Adrenal gland (tissue), 12 donors: ENCODE measurements around the gene MVD. TPM values are rescaled to one million over a fixed set of nuclear protein-coding genes. Genes with fewer than 3 reads are reported as not detected.

Experiments
- DNase-seq, 7 donors: peaks; one replicate each; pipeline ENCODE4 v3.0.0-alpha.2; 2019 to 2020
- H3K27ac ChIP-seq, 5 donors: fragments of 200-600 bp; sonication (generic) in 4 of 5; 1 replicate in 3 of 5; 2 replicates in 2 of 5; pipeline versions ENCODE4 v1.5.1 to v1.8.0; 2016 to 2020; ENCODE audit warnings: mild to moderate bottlenecking in 1 of 5
- H3K27me3 ChIP-seq: fragments of 200-600 bp; 2 replicates; pipeline ENCODE4 v1.8.0; 2021
- H3K36me3 ChIP-seq, 2 donors: fragments of 200-600 bp; replicated peaks in 1 of 2; 1 replicate in 1 of 2; 2 replicates in 1 of 2; pipeline versions ENCODE4 v1.5.1 to v1.8.0; 2018 to 2022
- H3K4me1 ChIP-seq, 2 donors: fragments of 200-600 bp; replicated peaks in 1 of 2; 1 replicate in 1 of 2; 2 replicates in 1 of 2; pipeline versions ENCODE4 v1.5.1 to v1.8.0; 2018 to 2021
- H3K4me3 ChIP-seq, 4 donors: fragments of 200-600 bp; sonication (generic) in 3 of 4; one replicate each; pipeline ENCODE4 v1.5.1; 2016 to 2018
- H3K9me3 ChIP-seq, 3 donors: fragments of 200-600 bp; sonication (generic) in 1 of 3; replicated peaks in 1 of 3; 1 replicate in 2 of 3; 2 replicates in 1 of 3; pipeline versions ENCODE4 v1.5.1 to v1.8.0; 2016 to 2021
- CTCF ChIP-seq, 6 experiments: fragments of 450-650 bp in 4 of 6; fragments of 200-600 bp in 2 of 6; sonication (generic) in 1 of 6; IDR thresholded peaks; 1 replicate in 5 of 6; 2 replicates in 1 of 6; pipeline versions ENCODE4 v1.5.1 to v1.8.0; 2016 to 2021; ENCODE audit warnings: antibody characterized with exemption in 6 of 6, mild to moderate bottlenecking in 2 of 6, moderate library complexity in 1 of 6
- POLR2A ChIP-seq, 2 donors: fragments of 450-650 bp; IDR thresholded peaks; one replicate each; pipeline ENCODE4 v1.6.1; 2017; ENCODE audit warnings: antibody characterized with exemption in 2 of 2, mild to moderate bottlenecking in 2 of 2, moderate library complexity in 1 of 2
- WGBS, 4 donors: extraction: QIAGEN DNeasy Blood & Tissue Kit in 2 of 4; methylation state at CpG; one replicate each; pipeline versions ENCODE4 v1.1.5 to v1.1.7; 2013 to 2017; 5-methylcytosine and 5-hydroxymethylcytosine counted together
- intact Hi-C, 2 donors: fragments of 100-400 bp; cut with DNase I; formaldehyde crosslinking; loops; one replicate each; pipeline versions ENCODE4 v1.14.1 to v1.15.0; 2022 to 2023
- polyA plus RNA-seq, 3 donors: library from polyadenylated mRNA; stranded (reverse); fragments of 200-250 nt in 2 of 3; fragments of 350-450 nt in 1 of 3; fragmentation: Illumina TruSeq in 1 of 3; extraction: RNeasy Lipid Tissue Mini Kit (QIAGEN cat#74804) in 1 of 3; gene quantifications; one replicate each; pipeline ENCODE4 v1.2.3, GENCODE V29; 2013 to 2014
- total RNA-seq, 9 donors: library from RNA; depleted of rRNA in 4 of 9; stranded (reverse); fragments of >200 nt in 4 of 9; fragments of 120-200 nt in 1 of 9; fragmentation: NEBNext Ultra II Directional in 1 of 9; extraction: Animal tissue kit (Norgen Biotek cat#: 25700) in 1 of 9; gene quantifications; one replicate each; pipeline versions ENCODE4 v1.1.0 to v1.2.4, GENCODE V29; 2013 to 2023
- donor health status: healthy with polysubstance abuse.
- donor health status: Bipolar disorder and iron deficiency.
- donor health status: DM: yes; HTN: yes; CAD: no.
- donor health status: DM: no; HTN: no; CAD: no.
- donor health status: DM: no; HTN: no; CAD: no.
- donor health status: DM: yes; HTN: yes; CAD: no.

Gene MVD
- total and polyA plus RNA-seq, 12 donors = 25.6 to 293 (median 45.4) TPM

GRCh38 chr16:88658714-88659113, 4.2 kb downstream of the MVD start:
- 85 to 94% (median 91%) methylated on average over 10 to 15 of the region's 15 CpGs for WGBS, 4 donors
- intact Hi-C loops = no loop called here
- no peak for DNase-seq

GRCh38 chr16:88657371-88657770, 5.5 kb downstream of the MVD start:
- Histone ChIP-seq H3K4me1 (peaks cover 4 to 7% of the 10 kb centered on the region in 2 donors), H3K9me3 (no peaks in the 10 kb centered on the region), H3K27me3 (no peaks in the 10 kb centered on the region), H3K4me3 (no peak overlapping the region), H3K36me3 (peaks cover 0 to 13% of the 10 kb centered on the region in 2 donors), H3K27ac (no peak overlapping the region)
- TF ChIP-seq POLR2A (IDR thresholded peaks at IDR 0.05) (no peak), CTCF (IDR thresholded peaks at IDR 0.05) (no peak)
- no peak for DNase-seq
- 73 to 95% (median 93%) methylated on average over 2 to 19 of the region's 19 CpGs for WGBS, 4 donors
- intact Hi-C loops = no loop called here

More at GRCh38 chr16:88658714-88659113, 4.2 kb downstream of the MVD start:
- H3K27me3 ChIP-seq = no peaks in the 10 kb centered on the region
- TF ChIP-seq POLR2A (IDR thresholded peaks at IDR 0.05) = no peak
- TF ChIP-seq CTCF (IDR thresholded peaks at IDR 0.05) = no peak
- H3K4me1 ChIP-seq = peaks cover 6 to 9% of the 10 kb centered on the region in 2 donors
- no peak overlapping the region for H3K4me3 ChIP-seq
- no peaks in the 10 kb centered on the region for H3K9me3 ChIP-seq
- peaks cover 0 to 13% of the 10 kb centered on the region in 2 donors for H3K36me3 ChIP-seq
- no peak overlapping the region for H3K27ac ChIP-seq

- TF ChIP-seq CTCF (IDR thresholded peaks at IDR 0.05) (no peak), POLR2A (IDR thresholded peaks at IDR 0.05) (no peak)
- no peak overlapping the region for H3K27ac ChIP-seq
- peaks cover 0 to 13% of the 10 kb centered on the region in 2 donors for H3K36me3 ChIP-seq
- intact Hi-C loops = no loop called here
- DNase-seq = no peak
- no peaks in the 10 kb centered on the region for H3K27me3 ChIP-seq
- 86 to 94% (median 87%) methylated on average over 6 to 25 of the region's 25 CpGs for WGBS, 4 donors
- no peaks in the 10 kb centered on the region for H3K9me3 ChIP-seq
- H3K4me3 ChIP-seq = no peak overlapping the region
- peaks cover 0 to 4% of the 10 kb centered on the region in 2 donors for H3K4me1 ChIP-seq
Measured at GRCh38 chr16:88656291-88656980, 6.5 kb downstream of the MVD start.

- 92 to 94% (median 94%) methylated on average over 16 to 29 of the region's 29 CpGs for WGBS, 4 donors
- H3K9me3 ChIP-seq = no peaks in the 10 kb centered on the region
- no peak for DNase-seq
- no peaks in the 10 kb centered on the region for H3K27me3 ChIP-seq
- no peak for TF ChIP-seq CTCF (IDR thresholded peaks at IDR 0.05)
- TF ChIP-seq POLR2A (IDR thresholded peaks at IDR 0.05) = no peak
- peaks cover 0 to 13% of the 10 kb centered on the region in 2 donors for H3K36me3 ChIP-seq
- H3K4me3 ChIP-seq = no peak overlapping the region
- H3K27ac ChIP-seq = no peak overlapping the region
- intact Hi-C loops = no loop called here
- peaks cover 0 to 11% of the 10 kb centered on the region in 2 donors for H3K4me1 ChIP-seq
Measured at GRCh38 chr16:88655733-88656281, 7.1 kb downstream of the MVD start.
